Coronary artery (tissue), 2 donors: ENCODE results near the gene KCNQ1.
A peak's percentile ranks its signal among the peaks of the same experiment; 100 is the strongest.

Source experiments
- DNase-seq: peaks from one replicate; pipeline ENCODE4 v3.0.0-alpha.2; 2017; ENCODE audit warnings: low spot score
- H3K27ac ChIP-seq, 2 donors: fragments of 200-600 bp; sonication (generic); one replicate each; pipeline ENCODE4 v1.5.1; 2016 to 2019
- H3K4me3 ChIP-seq: fragments of 200-600 bp; sonication (generic); 2 replicates; pipeline ENCODE4 v1.5.1; 2016; ENCODE audit warnings: mild to moderate bottlenecking, moderate library complexity
- TF ChIP-seq, protein P1 (sequence below): fragments of 200-600 bp; sonication (generic); IDR thresholded peaks from one replicate; pipeline ENCODE4 v1.5.1; 2019; ENCODE audit warnings: antibody characterized with exemption

The KCNQ1 gene

DNA sequence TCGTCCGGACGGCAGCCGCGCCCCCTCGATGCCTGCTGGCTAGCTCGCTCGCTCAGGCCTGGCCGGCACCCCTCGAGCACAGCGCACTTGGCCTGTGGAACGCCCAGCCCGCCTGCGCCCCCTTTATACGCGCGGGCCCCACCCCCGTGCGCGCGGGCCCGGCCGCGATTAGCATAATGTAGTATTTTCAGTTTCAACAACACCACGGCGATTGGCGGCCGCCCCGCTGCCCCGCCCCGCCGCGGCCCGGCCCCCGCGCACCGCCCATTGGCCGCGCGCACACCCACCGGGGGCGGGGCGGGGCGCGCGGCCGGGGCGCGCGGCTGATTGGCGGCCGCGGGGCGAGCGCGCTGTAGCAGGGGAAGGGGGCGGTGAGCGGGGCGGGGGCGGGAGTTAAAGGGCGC, 440.9 kb downstream of the KCNQ1 start, which contains the start of gene CDKN1C:
TSS of gene CDKN1C (minus strand) at position 98 of the 404 bp plus-strand sequence. CDS start 319 bp downstream, outside the sequence.
- DNase-seq = peak; percentile 93
- Histone ChIP-seq H3K27ac (peak within 1 kb of the TSS; percentile 86 to 97), H3K4me3 (peak within 1 kb of the TSS; percentile 99)
- TF ChIP-seq, protein P1, sequence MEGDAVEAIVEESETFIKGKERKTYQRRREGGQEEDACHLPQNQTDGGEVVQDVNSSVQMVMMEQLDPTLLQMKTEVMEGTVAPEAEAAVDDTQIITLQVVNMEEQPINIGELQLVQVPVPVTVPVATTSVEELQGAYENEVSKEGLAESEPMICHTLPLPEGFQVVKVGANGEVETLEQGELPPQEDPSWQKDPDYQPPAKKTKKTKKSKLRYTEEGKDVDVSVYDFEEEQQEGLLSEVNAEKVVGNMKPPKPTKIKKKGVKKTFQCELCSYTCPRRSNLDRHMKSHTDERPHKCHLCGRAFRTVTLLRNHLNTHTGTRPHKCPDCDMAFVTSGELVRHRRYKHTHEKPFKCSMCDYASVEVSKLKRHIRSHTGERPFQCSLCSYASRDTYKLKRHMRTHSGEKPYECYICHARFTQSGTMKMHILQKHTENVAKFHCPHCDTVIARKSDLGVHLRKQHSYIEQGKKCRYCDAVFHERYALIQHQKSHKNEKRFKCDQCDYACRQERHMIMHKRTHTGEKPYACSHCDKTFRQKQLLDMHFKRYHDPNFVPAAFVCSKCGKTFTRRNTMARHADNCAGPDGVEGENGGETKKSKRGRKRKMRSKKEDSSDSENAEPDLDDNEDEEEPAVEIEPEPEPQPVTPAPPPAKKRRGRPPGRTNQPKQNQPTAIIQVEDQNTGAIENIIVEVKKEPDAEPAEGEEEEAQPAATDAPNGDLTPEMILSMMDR = no peak

DNA sequence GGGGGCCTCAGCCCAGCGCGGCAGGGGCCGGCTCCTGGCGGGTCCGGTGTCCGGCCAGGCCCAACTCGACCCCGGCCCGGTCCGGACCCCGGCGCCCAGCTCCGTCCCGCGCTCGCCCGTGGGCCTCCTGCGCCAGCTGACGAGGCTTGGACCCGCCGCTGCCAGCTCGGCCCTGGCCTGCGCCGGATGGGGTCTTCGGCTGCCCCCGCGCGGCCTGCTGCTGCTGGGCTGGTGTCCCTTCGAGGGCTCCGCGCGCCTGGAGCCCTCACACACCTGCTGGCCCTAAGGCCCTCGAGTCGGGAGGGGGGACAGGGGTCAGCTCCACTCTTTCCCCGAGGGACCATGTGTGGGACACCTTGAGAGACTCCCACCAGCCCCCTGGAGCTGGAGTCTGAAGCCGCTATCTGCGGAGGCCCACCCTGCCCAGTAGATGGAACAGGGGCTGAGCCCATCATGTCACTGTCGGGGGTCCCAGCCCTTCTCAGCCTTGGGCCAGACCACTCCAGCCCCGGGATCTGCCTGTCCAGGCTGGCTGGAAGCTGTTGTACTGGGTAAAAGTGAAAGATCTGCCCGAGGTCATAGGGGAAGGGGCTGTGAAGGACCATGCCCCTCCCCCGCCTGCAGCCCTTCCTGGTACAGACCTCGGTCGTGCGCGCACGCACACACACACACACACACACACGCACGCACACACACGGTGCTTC, 441.5 kb downstream of the KCNQ1 start:
- DNase-seq = no peak
- H3K27ac ChIP-seq = peak overlapping the region; percentile 69 to 97
- TF ChIP-seq, protein P1 = no peak
- H3K4me3 ChIP-seq = peak overlapping the region; percentile 99

DNA sequence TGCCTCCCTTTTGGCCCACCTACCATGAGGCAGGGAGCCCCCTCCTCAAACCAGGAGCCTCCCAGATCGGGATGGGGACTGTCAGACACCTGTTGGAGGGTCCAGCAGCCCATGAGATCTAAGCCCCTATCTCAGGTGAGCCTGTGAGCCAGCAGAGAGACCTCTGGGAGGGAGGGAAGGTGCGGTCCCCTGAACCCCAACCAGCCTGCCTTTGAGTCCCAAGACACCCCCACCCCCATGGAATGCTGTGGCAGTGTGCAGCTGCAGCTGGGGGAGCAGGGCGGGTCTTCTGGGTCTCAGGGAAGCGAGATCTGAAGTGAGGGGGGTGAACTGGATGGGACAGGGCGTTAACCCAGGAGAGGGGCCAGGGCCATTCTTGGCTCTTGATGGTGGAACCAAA, 442.1 kb downstream of the KCNQ1 start:
- TF ChIP-seq, protein P1 = no peak
- Histone ChIP-seq H3K27ac (peak overlapping the region in 1 of 2 donors; percentile 97), H3K4me3 (no peak overlapping the region)
- DNase-seq = no peak

DNA sequence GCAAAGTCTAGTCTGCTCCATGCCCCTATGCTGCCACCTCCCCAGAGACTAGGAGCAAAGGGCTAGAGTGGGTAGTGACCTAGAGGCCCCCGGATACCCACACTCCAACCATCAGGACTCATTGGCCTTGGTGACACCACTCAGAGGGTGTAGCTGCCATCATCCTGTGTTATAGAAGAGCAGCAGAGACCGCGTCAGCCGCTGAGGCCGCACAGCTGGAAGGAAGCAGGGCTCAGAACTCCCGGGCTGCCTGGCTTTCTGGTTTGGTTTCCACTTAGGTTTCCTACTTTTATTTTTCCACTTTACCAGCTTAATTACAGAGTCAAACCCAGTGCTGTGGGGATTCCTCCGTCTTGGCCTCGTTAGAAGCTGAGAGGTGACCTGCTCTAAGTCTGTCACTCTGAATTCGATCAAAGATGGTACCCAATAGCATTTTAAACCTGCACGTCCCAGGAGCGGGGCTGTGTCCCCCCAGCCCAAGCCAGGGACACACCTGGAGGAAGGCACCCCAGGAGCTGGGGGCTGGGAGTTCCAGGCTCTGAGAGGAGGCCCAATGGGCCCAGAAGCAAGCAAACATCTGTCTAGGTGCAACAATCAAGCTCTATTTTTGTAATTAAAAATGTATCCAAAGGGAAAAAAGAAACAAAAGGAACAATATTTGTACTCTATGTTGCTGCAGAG, 442.8 kb downstream of the KCNQ1 start:
- no peak for DNase-seq
- Histone ChIP-seq H3K27ac (peak overlapping the region in 1 of 2 donors; percentile 31), H3K4me3 (no peak overlapping the region)
- TF ChIP-seq, protein P1 = no peak

DNA sequence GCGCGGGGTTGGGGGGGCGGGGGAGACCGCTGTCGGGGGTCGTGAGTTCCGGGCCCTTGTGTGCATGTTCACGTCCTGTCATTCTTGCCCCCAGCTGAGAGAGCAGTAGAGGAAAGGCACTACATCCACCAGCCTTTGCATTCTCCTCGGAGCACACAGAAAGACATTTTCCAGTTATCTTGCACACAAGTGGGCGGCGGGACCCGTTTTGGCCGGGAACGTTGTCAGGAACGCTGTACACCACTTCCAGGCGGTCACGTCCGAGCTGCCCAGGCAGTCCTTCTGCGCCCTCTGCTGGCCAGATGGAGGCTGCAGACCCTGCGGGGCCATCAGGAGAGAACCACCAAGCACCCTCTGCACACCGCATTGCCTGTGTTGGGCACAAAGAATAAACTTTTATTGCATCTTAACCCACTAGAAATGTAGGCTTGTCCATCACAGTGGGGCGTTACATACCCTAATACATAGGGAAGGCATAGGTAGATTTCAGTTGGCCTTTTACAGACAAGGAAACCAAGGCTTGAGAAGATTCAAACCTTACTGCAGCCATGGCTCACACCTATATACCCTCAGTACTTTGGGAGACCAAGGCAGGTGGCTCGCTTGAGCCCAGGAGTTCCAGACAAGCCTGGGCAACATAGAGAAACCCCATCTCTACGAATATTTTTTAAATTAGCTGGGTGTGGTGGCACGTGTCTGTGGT, 443.6 kb downstream of the KCNQ1 start:
- peak; percentile 91 for DNase-seq
- TF ChIP-seq, protein P1 = peak; percentile 95
- no peak overlapping the region for H3K27ac ChIP-seq
- H3K4me3 ChIP-seq = no peak overlapping the region

DNA sequence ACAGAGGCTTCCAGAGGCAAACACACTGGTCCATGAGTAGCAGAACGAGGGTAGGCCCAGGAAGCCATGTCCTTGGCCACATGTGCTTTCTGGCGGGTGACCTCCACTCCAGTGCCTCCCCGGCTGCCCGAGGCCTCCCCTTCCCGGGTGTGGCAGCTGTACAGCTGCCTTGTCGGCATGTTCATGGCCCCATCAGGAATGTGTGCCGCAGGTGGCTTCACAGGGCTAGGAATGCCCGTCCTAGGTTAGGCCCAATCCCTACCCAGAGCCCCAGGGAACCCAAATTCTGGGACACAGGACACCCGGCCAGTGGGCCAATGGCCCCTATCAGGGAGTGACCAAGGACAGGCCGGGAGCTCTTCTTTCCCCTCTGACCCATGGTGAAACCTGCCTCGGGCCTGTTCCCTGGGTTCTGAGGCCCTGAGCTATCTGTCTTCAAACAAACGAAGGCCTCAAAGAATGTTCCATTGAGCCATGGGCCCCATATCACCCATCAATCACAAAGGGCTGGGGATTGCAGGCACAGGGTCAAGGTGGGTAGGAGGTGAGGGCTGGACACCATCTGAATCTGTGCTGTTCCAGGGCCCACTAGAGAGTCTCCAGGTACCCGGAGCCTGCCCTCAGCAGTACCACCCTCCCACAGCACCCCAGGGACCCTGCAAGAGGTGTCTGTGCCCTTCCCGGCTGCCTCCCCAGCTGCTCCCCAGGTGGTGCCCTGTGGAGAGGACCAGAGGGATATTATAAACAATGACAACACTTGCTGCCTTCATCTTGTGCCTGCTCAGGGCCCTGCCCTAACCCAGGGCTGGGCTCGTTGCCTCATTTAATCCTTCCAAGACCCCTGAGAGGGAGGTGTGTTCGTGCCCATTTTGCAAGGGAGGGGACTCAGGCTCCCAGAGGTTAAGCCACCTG, 444.8 kb downstream of the KCNQ1 start:
- TF ChIP-seq, protein P1 = no peak
- H3K27ac ChIP-seq = no peak overlapping the region
- no peak overlapping the region for H3K4me3 ChIP-seq
- DNase-seq = no peak
